Gastroesophageal sphincter (tissue), 4 donors: Measurements from ENCODE around the gene ZBTB46. TPM values are rescaled to one million over a fixed set of nuclear protein-coding genes. Genes with fewer than 3 reads are reported as not detected.

Experiments
- ATAC-seq: fragments of 150-250 bp; one replicate; pipeline ENCODE4 v1.9.1; 2016; ENCODE audit warnings: mild to moderate bottlenecking, moderate library complexity
- H3K27ac ChIP-seq, 4 donors: fragments of 200-600 bp; sonication (generic) in 3 of 4; 1 replicate in 3 of 4; 2 replicates in 1 of 4; pipeline ENCODE4 v1.5.1; 2016 to 2019
- H3K27me3 ChIP-seq: fragments of 200-600 bp; sonication (generic); one replicate; pipeline ENCODE4 v1.5.1; 2019
- H3K36me3 ChIP-seq, 2 donors: fragments of 200-600 bp; sonication (generic); one replicate each; pipeline ENCODE4 v1.5.1; 2019; ENCODE audit warnings: control low read depth in 1 of 2
- H3K4me1 ChIP-seq, 3 donors: fragments of 200-600 bp; sonication (generic); 1 replicate in 2 of 3; 2 replicates in 1 of 3; pipeline ENCODE4 v1.5.1; 2016 to 2019; ENCODE audit warnings: control low read depth in 2 of 3
- H3K4me3 ChIP-seq, 2 donors: fragments of 200-600 bp; sonication (generic); one replicate each; pipeline ENCODE4 v1.5.1; 2019; ENCODE audit warnings: mild to moderate bottlenecking in 1 of 2, moderate library complexity in 1 of 2
- H3K9me3 ChIP-seq, 3 donors: fragments of 200-600 bp; sonication (generic); one replicate each; pipeline ENCODE4 v1.5.1; 2017 to 2019; ENCODE audit warnings: control low read depth in 2 of 3
- CTCF ChIP-seq, 4 experiments: fragments of 200-600 bp in 2 of 4; fragments of 450-650 bp in 2 of 4; sonication (generic) in 1 of 4; IDR thresholded peaks; one replicate each; pipeline ENCODE4 v1.5.1; 2017 to 2019; ENCODE audit warnings: antibody characterized with exemption in 4 of 4, mild to moderate bottlenecking in 2 of 4, moderate library complexity in 2 of 4
- EP300 ChIP-seq: sonication (generic); formaldehyde crosslinking; IDR thresholded peaks from one replicate; pipeline ENCODE4 v1.6.1; 2017; ENCODE audit warnings: antibody characterized with exemption, mild to moderate bottlenecking
- POLR2A ChIP-seq, 2 donors: fragments of 450-650 bp; IDR thresholded peaks; one replicate each; pipeline ENCODE4 v1.6.1; 2017; ENCODE audit warnings: antibody characterized with exemption in 2 of 2, mild to moderate bottlenecking in 2 of 2, moderate library complexity in 1 of 2
- POLR2AphosphoS5 ChIP-seq: sonication (generic); formaldehyde crosslinking; IDR thresholded peaks from one replicate; pipeline ENCODE4 v1.6.1; 2017; ENCODE audit warnings: antibody characterized with exemption
- WGBS, 2 donors: methylation state at CpG; one replicate each; pipeline ENCODE4 v1.1.5; 2018; ENCODE audit warnings: low coverage in 1 of 2; 5-methylcytosine and 5-hydroxymethylcytosine counted together
- total RNA-seq, 4 donors: library from RNA; depleted of rRNA; stranded (reverse); fragments of >200 nt; gene quantifications; one replicate each; pipeline ENCODE4 v1.1.0, GENCODE V29; 2016

The ZBTB46 gene
- total RNA-seq, 4 donors from 2014 or later, result 8.1 to 13.8 (median 10.2) TPM

DNA sequence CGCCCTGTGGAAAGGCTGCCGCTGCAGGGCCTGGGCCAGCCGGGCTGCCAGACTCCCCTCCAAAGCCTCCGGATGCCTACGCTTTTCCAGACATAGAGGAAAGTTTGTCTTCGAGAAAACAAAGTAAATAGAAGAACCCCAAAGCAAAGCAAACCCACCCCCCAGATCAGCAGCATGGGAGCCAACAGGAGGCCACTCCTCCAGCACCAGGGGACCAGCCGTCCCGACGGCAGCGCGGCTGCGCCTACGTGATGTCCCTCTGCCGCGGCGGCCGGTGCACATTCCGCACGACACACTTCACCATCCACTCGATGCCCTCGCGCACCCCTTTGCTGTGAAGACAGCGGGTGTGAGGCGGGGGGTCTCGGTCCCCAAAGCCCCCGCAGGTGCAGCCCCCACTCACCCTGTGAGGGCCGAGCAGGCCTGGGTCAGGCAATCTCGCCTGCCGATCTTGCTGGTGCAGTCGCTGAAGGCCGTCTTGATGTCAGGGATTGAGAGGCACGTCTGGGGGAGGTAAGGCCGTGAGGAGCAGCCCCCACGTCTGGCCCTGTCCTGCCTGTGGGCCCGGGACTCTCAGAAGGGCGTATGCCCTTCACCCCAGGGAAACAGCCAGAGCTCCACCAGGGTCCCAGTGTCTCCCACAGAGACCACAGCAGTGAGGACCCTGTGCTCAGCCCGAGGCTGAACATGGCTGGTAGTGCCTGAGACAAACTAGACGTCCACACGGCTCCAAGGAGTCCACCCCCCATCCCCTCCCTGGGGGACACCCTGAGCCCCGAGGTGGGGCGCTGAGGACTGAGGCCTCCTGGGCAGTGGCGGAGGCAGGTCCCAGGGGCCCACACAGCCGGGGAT, 130.6 kb downstream of the ZBTB46 start:
- ATAC-seq, result no peak
- H3K4me1 ChIP-seq, result peaks cover 0 to 55% (median 28%) of the 10 kb centered on the region in 3 donors
- TF ChIP-seq CTCF (IDR thresholded peaks at IDR 0.05), result no peak
- TF ChIP-seq POLR2A (IDR thresholded peaks at IDR 0.05), result no peak
- no peak for TF ChIP-seq EP300
- no peak for TF ChIP-seq POLR2AphosphoS5
- no peaks in the 10 kb centered on the region for H3K9me3 ChIP-seq
- peak overlapping the region in 3 of 4 donors; percentile 67 to 68 (median 67) for H3K27ac ChIP-seq
- 93% methylated on average over 15 of the region's 43 CpGs; no CpG with 5 or more reads in 1 of the 2 donors for WGBS, 2 donors
- H3K36me3 ChIP-seq, result peaks cover 0 to 62% of the 10 kb centered on the region in 2 donors
- H3K4me3 ChIP-seq, result no peak overlapping the region
- no peaks in the 10 kb centered on the region for H3K27me3 ChIP-seq

DNA sequence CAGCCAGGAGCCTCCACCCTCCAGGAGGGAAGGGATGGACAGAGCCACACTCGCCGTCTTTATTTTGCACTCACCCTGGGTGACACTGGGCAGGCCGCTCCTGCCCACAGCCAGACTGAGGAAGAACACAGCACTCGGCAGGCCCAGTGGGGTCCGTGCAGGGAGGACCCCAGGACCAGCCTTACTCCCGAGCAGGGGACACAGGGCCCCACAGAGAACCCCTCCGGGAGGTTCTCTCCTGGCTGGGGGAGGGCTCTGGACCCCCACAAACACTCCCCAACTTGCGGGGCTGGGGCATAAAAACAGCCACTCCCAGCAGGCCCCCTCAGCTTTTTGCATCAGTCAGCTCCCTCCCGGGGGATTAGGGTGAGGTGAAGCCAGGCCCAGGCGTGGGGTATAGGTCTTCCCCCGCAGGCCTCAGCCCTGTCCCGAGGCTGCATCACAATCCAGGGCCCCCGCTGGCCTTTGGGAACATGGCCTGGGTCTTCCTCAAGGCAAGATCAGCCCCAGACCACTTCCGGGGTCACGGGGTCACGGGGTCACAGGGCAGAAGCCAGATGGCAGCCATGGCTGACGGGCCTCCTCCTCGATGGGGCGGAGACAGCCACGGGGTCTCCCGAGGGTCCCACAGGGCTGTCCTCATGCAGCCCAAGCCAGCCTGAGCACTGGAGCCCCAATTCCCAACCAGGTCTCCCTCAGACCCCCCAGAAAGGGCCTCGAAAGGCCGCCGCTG, 131.4 kb downstream of the ZBTB46 start:
- no CpG with 5 or more reads among the region's 24 CpGs for WGBS, 2 donors
- Histone ChIP-seq H3K36me3 (peaks cover 0 to 62% of the 10 kb centered on the region in 2 donors), H3K27me3 (no peaks in the 10 kb centered on the region), H3K9me3 (no peaks in the 10 kb centered on the region), H3K4me1 (peaks cover 0 to 55% (median 28%) of the 10 kb centered on the region in 3 donors), H3K27ac (peak overlapping the region in 3 of 4 donors; percentile 67 to 68 (median 67)), H3K4me3 (no peak overlapping the region)
- TF ChIP-seq POLR2A (IDR thresholded peaks at IDR 0.05) (no peak), EP300 (no peak), POLR2AphosphoS5 (no peak), CTCF (IDR thresholded peaks at IDR 0.05) (no peak)
- ATAC-seq, result no peak

GRCh38 chr20:63698739-63699465, 132.2 kb downstream of the ZBTB46 start:
- ATAC-seq, result peak; percentile 76
- Histone ChIP-seq H3K9me3 (no peaks in the 10 kb centered on the region), H3K4me3 (no peak overlapping the region), H3K4me1 (peaks cover 0 to 55% (median 28%) of the 10 kb centered on the region in 3 donors), H3K36me3 (peaks cover 0 to 62% of the 10 kb centered on the region in 2 donors), H3K27me3 (no peaks in the 10 kb centered on the region), H3K27ac (peak overlapping the region in 3 of 4 donors; percentile 67 to 68 (median 67))
- 18% methylated on average over 3 of the region's 19 CpGs; no CpG with 5 or more reads in 1 of the 2 donors for WGBS, 2 donors
- no peak for TF ChIP-seq CTCF (IDR thresholded peaks at IDR 0.05)
- no peak for TF ChIP-seq EP300
- TF ChIP-seq POLR2AphosphoS5, result peak; percentile 65

- peak overlapping the region in 2 of 4 donors; percentile 67 for H3K27ac ChIP-seq
- 89 to 93% methylated on average over 8 to 14 of the region's 40 CpGs for WGBS, 2 donors
Measured at GRCh38 chr20:63697868-63698545, 133.1 kb downstream of the ZBTB46 start.

More at GRCh38 chr20:63697868-63698545, 133.1 kb downstream of the ZBTB46 start:
- Histone ChIP-seq H3K9me3 (no peaks in the 10 kb centered on the region), H3K27me3 (no peaks in the 10 kb centered on the region), H3K4me1 (peaks cover 0 to 55% (median 28%) of the 10 kb centered on the region in 3 donors), H3K4me3 (peak overlapping the region in 1 of 2 donors; percentile 39), H3K36me3 (peaks cover 0 to 53% of the 10 kb centered on the region in 2 donors)
- ATAC-seq, result no peak
- TF ChIP-seq EP300, result no peak
- TF ChIP-seq POLR2A (IDR thresholded peaks at IDR 0.05), result no peak
- TF ChIP-seq CTCF (IDR thresholded peaks at IDR 0.05), result no peak
- TF ChIP-seq POLR2AphosphoS5, result no peak
